Breast epithelium (tissue), 4 donors: Measurements from ENCODE around the gene GOLGB1. TPM values are rescaled to one million over a fixed set of nuclear protein-coding genes. Genes with fewer than 3 reads are reported as not detected.

Experiments
- DNase-seq, 2 donors: peaks; one replicate each; pipeline ENCODE4 v3.0.0-alpha.2; 2019; ENCODE audit warnings: low spot score in 2 of 2
- H3K27ac ChIP-seq, 2 donors: fragments of 200-600 bp; sonication (generic) in 1 of 2; one replicate each; pipeline ENCODE4 v1.5.1; 2016 to 2019; ENCODE audit warnings: mild to moderate bottlenecking in 1 of 2
- H3K27me3 ChIP-seq, 2 donors: fragments of 200-600 bp; sonication (generic) in 1 of 2; one replicate each; pipeline versions ENCODE4 v1.5.1 to v1.6.0; 2017 to 2019; ENCODE audit warnings: control low read depth in 1 of 2, mild to moderate bottlenecking in 1 of 2
- H3K36me3 ChIP-seq: fragments of 200-600 bp; one replicate; pipeline ENCODE4 v1.5.1; 2019
- H3K4me1 ChIP-seq, 2 donors: fragments of 200-600 bp; sonication (generic); one replicate each; pipeline ENCODE4 v1.5.1; 2016 to 2019; ENCODE audit warnings: control low read depth in 1 of 2
- H3K4me3 ChIP-seq, 3 donors: fragments of 200-600 bp; sonication (generic); 1 replicate in 2 of 3; 2 replicates in 1 of 3; pipeline ENCODE4 v1.5.1; 2016 to 2019; ENCODE audit warnings: mild to moderate bottlenecking in 3 of 3, moderate library complexity in 2 of 3
- H3K9me3 ChIP-seq, 2 donors: fragments of 200-600 bp; sonication (generic) in 1 of 2; one replicate each; pipeline ENCODE4 v1.5.1; 2016 to 2019; ENCODE audit warnings: control low read depth in 1 of 2
- CTCF ChIP-seq, 3 donors: fragments of 450-650 bp; IDR thresholded peaks; one replicate each; pipeline ENCODE4 v1.5.1; 2016 to 2017; ENCODE audit warnings: antibody characterized with exemption in 3 of 3, mild to moderate bottlenecking in 3 of 3, moderate library complexity in 3 of 3
- POLR2A ChIP-seq: fragments of 450-650 bp; IDR thresholded peaks from one replicate; pipeline ENCODE4 v1.6.1; 2016; ENCODE audit warnings: antibody characterized with exemption, mild to moderate bottlenecking, moderate library complexity
- POLR2AphosphoS5 ChIP-seq, 3 donors: sonication (generic); formaldehyde crosslinking; IDR thresholded peaks; one replicate each; pipeline ENCODE4 v1.6.1; 2017; ENCODE audit warnings: antibody characterized with exemption in 3 of 3
- intact Hi-C: fragments of 100-400 bp; cut with DNase I; formaldehyde crosslinking; loops from one replicate; pipeline ENCODE4 v1.15.1; 2023; ENCODE audit warnings: low total_unique reads
- total RNA-seq, 3 donors: library from RNA; depleted of rRNA; stranded (reverse); fragments of >200 nt; gene quantifications; one replicate each; pipeline ENCODE4 v1.1.0, GENCODE V29; 2016

The GOLGB1 gene
- total RNA-seq, 3 donors from 2014 or later = 95.4 to 106 (median 95.4) TPM

GRCh38 chr3:121667333-121667732 lies 82.2 kb downstream of the GOLGB1 start:
- H3K27ac ChIP-seq = no peak overlapping the region
- H3K27me3 ChIP-seq = no peaks in the 10 kb centered on the region
- no peaks in the 10 kb centered on the region for H3K4me1 ChIP-seq
- no peak overlapping the region for H3K4me3 ChIP-seq
- H3K9me3 ChIP-seq = no peaks in the 10 kb centered on the region
- no peaks in the 10 kb centered on the region for H3K36me3 ChIP-seq
- no peak for TF ChIP-seq POLR2AphosphoS5 (IDR thresholded peaks at IDR 0.05)
- TF ChIP-seq POLR2A = no peak
- no peak for TF ChIP-seq CTCF (IDR thresholded peaks at IDR 0.05)
- no peak for DNase-seq
- intact Hi-C loops = loop anchor here (10.0 kb wide), 1 partner anchor 867 kb away; no protein-coding TSS in a partner anchor

- H3K4me1 ChIP-seq = no peaks in the 10 kb centered on the region
- H3K27me3 ChIP-seq = no peaks in the 10 kb centered on the region
- no peak overlapping the region for H3K4me3 ChIP-seq
- no peaks in the 10 kb centered on the region for H3K36me3 ChIP-seq
- TF ChIP-seq POLR2AphosphoS5 (IDR thresholded peaks at IDR 0.05) (no peak), POLR2A (no peak), CTCF (IDR thresholded peaks at IDR 0.05) (no peak)
- intact Hi-C loops = loop anchor here (10.0 kb wide), 1 partner anchor 869 kb away; no protein-coding TSS in a partner anchor
- H3K9me3 ChIP-seq = no peaks in the 10 kb centered on the region
- no peak for DNase-seq
- no peak overlapping the region for H3K27ac ChIP-seq
Observed at GRCh38 chr3:121665488-121665887, 84.1 kb downstream of the GOLGB1 start.

GRCh38 chr3:121663171-121663847 lies 86.2 kb downstream of the GOLGB1 start:
- no peaks in the 10 kb centered on the region for H3K4me1 ChIP-seq
- no peaks in the 10 kb centered on the region for H3K27me3 ChIP-seq
- no peaks in the 10 kb centered on the region for H3K9me3 ChIP-seq
- no peak for TF ChIP-seq POLR2AphosphoS5 (IDR thresholded peaks at IDR 0.05)
- TF ChIP-seq CTCF (IDR thresholded peaks at IDR 0.05) = no peak
- no peak for TF ChIP-seq POLR2A
- no peak overlapping the region for H3K4me3 ChIP-seq
- no peaks in the 10 kb centered on the region for H3K36me3 ChIP-seq
- no peak overlapping the region for H3K27ac ChIP-seq
- DNase-seq = no peak
- intact Hi-C loops = loop anchor here (10.0 kb wide), 1 partner anchor 871 kb away; no protein-coding TSS in a partner anchor

GRCh38 chr3:121662742-121663141 lies 86.8 kb downstream of the GOLGB1 start:
- intact Hi-C loops = loop anchor here (10.0 kb wide), 1 partner anchor 872 kb away; no protein-coding TSS in a partner anchor
- no peaks in the 10 kb centered on the region for H3K36me3 ChIP-seq
- no peak overlapping the region for H3K4me3 ChIP-seq
- TF ChIP-seq POLR2A (no peak), POLR2AphosphoS5 (IDR thresholded peaks at IDR 0.05) (no peak), CTCF (IDR thresholded peaks at IDR 0.05) (no peak)
- H3K27me3 ChIP-seq = no peaks in the 10 kb centered on the region
- H3K9me3 ChIP-seq = no peaks in the 10 kb centered on the region
- no peak overlapping the region for H3K27ac ChIP-seq
- no peak for DNase-seq
- no peaks in the 10 kb centered on the region for H3K4me1 ChIP-seq

GRCh38 chr3:121661376-121661775 lies 88.2 kb downstream of the GOLGB1 start:
- TF ChIP-seq POLR2A (no peak), POLR2AphosphoS5 (IDR thresholded peaks at IDR 0.05) (no peak), CTCF (IDR thresholded peaks at IDR 0.05) (no peak)
- intact Hi-C loops = loop anchor here (10.0 kb wide), 1 partner anchor 873 kb away; no protein-coding TSS in a partner anchor

More at GRCh38 chr3:121661376-121661775, 88.2 kb downstream of the GOLGB1 start:
- H3K36me3 ChIP-seq = no peaks in the 10 kb centered on the region
- no peak overlapping the region for H3K4me3 ChIP-seq
- no peaks in the 10 kb centered on the region for H3K27me3 ChIP-seq
- no peak for DNase-seq
- H3K4me1 ChIP-seq = no peaks in the 10 kb centered on the region
- H3K27ac ChIP-seq = peak overlapping the region; percentile 6 to 73
- H3K9me3 ChIP-seq = no peaks in the 10 kb centered on the region
